AG10803 (cell line): ENCODE data around the gene GJA3.

Experiments
- DNase-seq: peaks from one replicate; pipeline ENCODE4 v3.0.0; 2010; ENCODE audit warnings: low read depth
- H3K4me3 ChIP-seq: 2 replicates; pipeline ENCODE4 v1.5.1; 2011; ENCODE audit warnings: mild to moderate bottlenecking, low read length, control low read depth
- TF ChIP-seq, protein P1 (sequence below): conservative IDR thresholded peaks from 2 replicates; pipeline ENCODE4 v1.5.1; 2011; ENCODE audit warnings: mild to moderate bottlenecking, low read length, control low read depth, inconsistent platforms

The GJA3 gene

DNA sequence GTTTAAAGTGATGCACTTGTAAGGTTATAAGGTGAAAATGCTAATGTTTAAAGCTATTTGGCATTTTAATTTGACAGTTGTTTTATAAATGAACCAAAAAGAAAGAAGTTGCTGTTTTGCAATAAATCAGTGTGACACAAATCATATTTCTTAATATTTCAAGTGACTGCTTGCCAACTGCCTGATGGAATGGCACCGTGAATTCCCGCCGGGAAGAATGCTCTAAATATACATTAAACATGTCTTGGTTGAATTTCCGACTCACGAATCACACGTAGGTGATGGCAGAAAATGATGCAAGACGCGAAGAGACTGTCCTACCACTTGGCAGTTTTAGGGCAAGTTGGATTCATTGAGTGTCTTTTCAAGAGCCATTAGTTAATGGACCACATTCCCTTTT is 34.9 kb upstream of the GJA3 start:
- no peak overlapping the region for H3K4me3 ChIP-seq
- DNase-seq, result no peak
- TF ChIP-seq, protein P1, sequence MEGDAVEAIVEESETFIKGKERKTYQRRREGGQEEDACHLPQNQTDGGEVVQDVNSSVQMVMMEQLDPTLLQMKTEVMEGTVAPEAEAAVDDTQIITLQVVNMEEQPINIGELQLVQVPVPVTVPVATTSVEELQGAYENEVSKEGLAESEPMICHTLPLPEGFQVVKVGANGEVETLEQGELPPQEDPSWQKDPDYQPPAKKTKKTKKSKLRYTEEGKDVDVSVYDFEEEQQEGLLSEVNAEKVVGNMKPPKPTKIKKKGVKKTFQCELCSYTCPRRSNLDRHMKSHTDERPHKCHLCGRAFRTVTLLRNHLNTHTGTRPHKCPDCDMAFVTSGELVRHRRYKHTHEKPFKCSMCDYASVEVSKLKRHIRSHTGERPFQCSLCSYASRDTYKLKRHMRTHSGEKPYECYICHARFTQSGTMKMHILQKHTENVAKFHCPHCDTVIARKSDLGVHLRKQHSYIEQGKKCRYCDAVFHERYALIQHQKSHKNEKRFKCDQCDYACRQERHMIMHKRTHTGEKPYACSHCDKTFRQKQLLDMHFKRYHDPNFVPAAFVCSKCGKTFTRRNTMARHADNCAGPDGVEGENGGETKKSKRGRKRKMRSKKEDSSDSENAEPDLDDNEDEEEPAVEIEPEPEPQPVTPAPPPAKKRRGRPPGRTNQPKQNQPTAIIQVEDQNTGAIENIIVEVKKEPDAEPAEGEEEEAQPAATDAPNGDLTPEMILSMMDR, result no peak

DNA sequence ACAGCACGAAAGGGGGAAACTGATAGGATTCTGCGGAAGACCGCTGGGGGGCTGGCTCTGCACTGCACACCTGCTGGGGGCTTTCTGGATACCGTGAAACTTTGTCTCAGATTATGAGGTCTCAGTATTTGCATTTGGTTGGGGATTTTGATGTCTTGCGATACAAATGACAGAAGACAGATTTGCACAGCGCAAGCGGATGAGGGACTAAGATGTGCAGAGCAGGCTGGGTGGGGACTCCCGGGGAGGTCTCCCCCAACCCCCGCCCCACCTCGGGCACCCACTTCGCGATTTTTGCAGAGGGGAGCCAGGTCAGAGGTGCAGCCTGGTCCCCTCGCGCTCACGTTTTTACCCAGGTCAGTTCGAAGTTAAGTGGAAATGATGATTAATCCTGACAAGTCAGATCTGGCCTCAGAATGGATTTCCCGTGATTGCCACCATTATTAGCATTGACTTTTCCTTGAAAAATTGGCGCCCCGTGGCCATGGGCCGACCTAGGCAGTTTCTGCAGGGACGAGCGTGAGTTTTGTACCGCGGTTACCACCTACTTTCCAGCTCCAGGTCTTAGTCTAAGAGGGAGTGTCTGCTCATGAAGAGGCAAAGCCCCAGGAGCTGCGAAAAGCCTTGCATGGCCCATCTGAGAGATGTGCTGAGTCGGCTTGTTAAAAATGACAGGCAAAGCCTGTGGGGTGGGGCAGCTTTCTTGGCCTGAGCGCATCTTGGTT is 33.2 kb upstream of the GJA3 start:
- no peak for DNase-seq
- no peak overlapping the region for H3K4me3 ChIP-seq
- TF ChIP-seq, protein P1, result no peak

DNA sequence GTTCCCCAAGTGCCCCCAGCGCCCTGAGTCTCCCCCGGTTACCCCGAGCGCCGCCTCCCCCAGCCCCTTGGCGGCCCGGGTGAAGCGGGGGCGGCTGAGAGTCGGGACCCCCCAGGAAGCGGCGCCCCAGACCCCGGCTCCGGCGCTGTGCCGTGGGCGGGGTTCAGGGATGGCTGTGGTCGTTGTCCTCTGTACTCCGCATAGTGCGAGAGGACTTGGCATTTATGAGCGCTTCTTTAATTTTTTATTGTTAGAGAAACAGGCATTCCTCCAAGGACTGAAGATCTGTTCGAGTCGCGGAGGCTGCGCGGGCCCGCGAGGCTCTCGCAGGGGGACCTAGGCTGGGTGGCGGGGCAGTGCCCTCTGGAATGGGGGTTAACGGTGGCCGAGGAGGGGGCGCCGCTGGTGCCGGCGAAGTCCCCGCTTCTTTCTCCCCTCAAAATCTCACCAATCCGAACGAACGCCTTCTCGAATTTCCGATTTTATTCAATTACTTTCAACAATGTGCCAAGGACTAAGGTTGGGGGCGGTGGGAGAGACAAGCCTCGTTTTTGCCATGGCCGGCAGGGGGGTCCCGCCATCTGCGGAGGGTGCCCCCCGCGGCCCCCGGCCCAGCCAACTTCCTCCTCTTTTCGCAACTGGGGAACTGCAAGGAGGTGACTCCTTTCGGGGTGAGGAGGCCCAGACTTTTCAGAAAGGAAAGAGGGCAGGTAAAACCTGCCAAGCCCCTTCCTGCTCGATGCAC is 32.5 kb upstream of the GJA3 start:
- no peak for DNase-seq
- H3K4me3 ChIP-seq, result no peak overlapping the region; the same call in 1 of the 2 replicates
- TF ChIP-seq, protein P1, result no peak

DNA sequence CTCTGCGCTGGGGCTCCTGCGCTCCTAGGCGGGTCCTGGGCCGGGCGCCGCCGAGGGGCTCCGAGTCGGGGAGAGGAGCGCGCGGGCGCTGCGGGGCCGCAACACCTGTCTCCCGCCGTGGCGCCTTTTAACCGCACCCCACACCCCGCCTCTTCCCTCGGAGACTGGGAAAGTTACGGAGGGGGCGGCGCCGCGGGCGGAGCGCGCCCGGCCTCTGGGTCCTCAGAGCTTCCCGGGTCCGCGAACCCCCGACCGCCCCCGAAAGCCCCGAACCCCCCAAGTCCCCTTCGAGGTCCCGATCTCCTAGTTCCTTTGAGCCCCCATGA is 31.9 kb upstream of the GJA3 start, which contains the start of gene GJB2:
Gene GJB2 (minus strand): TSS at position 103 of the 326 bp plus-strand sequence. CDS start 3,357 bp downstream, outside the sequence.
- TF ChIP-seq, protein P1, result no peak
- no peak for DNase-seq
- peak within 1 kb of the TSS; percentile 41 for H3K4me3 ChIP-seq

DNA sequence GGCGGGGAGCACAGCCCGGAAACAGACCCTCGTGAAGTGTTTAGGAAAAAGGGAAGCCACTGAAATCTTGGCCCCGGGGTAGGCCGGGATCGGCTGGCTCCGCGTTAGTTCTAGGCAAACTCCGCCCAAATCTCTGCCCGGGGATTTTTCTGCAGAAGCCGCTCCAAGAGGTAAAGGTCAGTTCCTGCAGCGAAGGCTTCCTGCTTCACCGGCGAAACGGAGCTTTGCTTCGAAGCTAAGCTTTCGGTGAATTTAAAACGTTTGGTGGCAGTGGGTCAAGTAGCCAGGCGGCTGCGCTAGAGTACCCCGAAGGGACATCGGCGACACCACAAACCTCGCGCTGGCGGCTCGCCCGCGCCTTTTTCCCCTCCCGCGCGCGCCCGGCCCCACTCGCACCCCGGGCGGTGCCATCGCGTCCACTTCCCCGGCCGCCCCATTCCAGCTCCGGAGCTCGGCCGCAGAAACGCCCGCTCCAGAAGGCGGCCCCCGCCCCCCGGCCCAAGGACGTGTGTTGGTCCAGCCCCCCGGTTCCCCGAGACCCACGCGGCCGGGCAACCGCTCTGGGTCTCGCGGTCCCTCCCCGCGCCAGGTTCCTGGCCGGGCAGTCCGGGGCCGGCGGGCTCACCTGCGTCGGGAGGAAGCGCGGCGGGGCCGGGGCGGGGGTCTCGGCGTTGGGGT is 31.4 kb upstream of the GJA3 start:
- no peak for DNase-seq
- peak overlapping the region; percentile 41 for H3K4me3 ChIP-seq
- TF ChIP-seq, protein P1, result no peak

DNA sequence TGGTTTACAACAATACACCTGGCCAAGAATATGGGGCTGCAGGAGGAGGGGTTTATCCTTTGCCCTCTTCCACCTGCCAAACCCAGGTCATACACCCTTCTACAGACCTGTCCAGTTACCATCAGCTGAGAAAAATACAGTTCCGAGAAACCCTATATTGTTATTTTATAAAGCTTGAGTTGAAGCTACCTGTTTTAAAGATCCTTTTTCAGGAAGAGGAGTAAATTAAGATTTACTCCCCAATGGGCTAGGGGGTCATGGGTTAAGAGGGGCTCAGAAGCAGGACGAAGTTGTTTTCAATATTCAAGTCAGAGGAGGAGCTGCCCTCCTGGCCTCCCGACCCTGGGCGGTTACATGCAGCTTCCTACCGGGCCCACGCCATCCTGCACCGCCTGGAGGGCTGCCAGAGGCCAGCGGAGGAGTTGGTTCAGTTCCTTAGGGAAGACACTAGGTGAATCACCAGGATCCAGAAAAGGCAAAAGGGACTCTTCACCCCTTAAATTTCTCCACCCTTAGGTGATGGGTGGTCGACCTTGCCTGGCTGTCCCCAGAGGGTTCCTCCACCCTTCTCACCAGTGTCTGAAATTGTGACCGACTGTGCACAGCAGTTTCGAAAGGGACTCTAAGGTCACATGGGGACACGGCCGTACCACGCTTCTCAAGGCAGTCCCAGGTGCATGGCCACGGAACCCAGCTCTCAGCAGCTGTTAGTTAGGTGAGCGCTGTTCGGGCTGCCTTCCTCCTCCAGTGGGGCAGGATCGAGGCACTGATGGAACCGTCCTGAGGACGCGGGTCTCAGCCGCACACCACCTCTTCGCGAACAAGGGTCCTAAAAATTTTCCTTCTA is 30.7 kb upstream of the GJA3 start:
- H3K4me3 ChIP-seq, result no peak overlapping the region
- TF ChIP-seq, protein P1, result no peak
- DNase-seq, result no peak
